GM12878 (cell line): ENCODE results near the gene TGFBR3. TPM values are rescaled to one million over a fixed set of nuclear protein-coding genes. Genes with fewer than 3 reads are reported as not detected.

Experiments
- ATAC-seq: fragments of 200-7000 bp; cut with Tn5 transposase; 3 replicates; pipeline ENCODE4 v1.9.1; 2020; ENCODE audit warnings: mild to moderate bottlenecking, moderate library complexity
- BruUV-seq: library from RNA; stranded (reverse); fragments of 400-500 nt; replicated peaks from 2 replicates; lab custom pipeline; 2021; lab: Mats Ljungman, UMichigan
- CTCF ChIA-PET: fragments of 300-600 bp; sonication (Branson Sonifier 250); formaldehyde crosslinking; extraction: SDS; loops from one replicate; lab custom pipeline; 2021; ENCODE audit warnings: inconsistent platforms; lab: Yijun Ruan, JAX
- POLR2A ChIA-PET: fragments of 350-600 bp; formaldehyde crosslinking; extraction: SDS; loops from one replicate; lab custom pipeline; 2021; ENCODE audit warnings: inconsistent platforms; lab: Charles Lee
- RAD21 ChIA-PET: fragments of 300-600 bp; sonication (Branson Sonifier 250); formaldehyde crosslinking; loops from one replicate; lab custom pipeline; 2023; ENCODE audit warnings: antibody characterized with exemption; ENCODE audit not compliant: unreplicated experiment; lab: Charles Lee
- SMC1A ChIA-PET: fragments of 300-600 bp; sonication (Branson Sonifier 250); formaldehyde crosslinking; loops from one replicate; lab custom pipeline; 2023; ENCODE audit not compliant: unreplicated experiment, uncharacterized antibody; lab: Charles Lee
- DNase-seq: peaks from one replicate; pipeline ENCODE4 v3.0.0-alpha.2; 2011; ENCODE audit warnings: low read depth, low spot score
- FAIRE-seq: peaks from 3 replicates; lab custom pipeline; 2011; peaks lifted over from hg19 to GRCh38; lab: Jason Lieb, UNC
- H2AFZ ChIP-seq: 2 replicates; pipeline ENCODE4 v1.6.0; 2011; ENCODE audit warnings: low read depth, low read length, control low read depth; ENCODE audit not compliant: control insufficient read depth
- H3K27ac ChIP-seq: 2 replicates; pipeline ENCODE4 v1.5.1; 2011; ENCODE audit warnings: control low read depth; ENCODE audit not compliant: control insufficient read depth, insufficient read depth
- H3K27me3 ChIP-seq, 2 experiments: replicated peaks in 1 of 2; 2 replicates each; pipeline versions ENCODE4 v1.6.0 to v1.6.1; 2011; ENCODE audit warnings: low read length in 1 of 2; ENCODE audit not compliant: control insufficient read depth in 2 of 2, insufficient read depth in 2 of 2
- H3K36me3 ChIP-seq, 2 experiments: 2 replicates each; pipeline ENCODE4 v1.5.1; 2011; ENCODE audit warnings: low read length in 1 of 2; ENCODE audit not compliant: control insufficient read depth in 2 of 2, insufficient read depth in 2 of 2
- H3K4me1 ChIP-seq: 2 replicates; pipeline ENCODE4 v1.6.1; 2011; ENCODE audit warnings: mild to moderate bottlenecking, low read length, moderate library complexity, mixed read lengths; ENCODE audit not compliant: control insufficient read depth, insufficient read depth
- H3K4me2 ChIP-seq: 2 replicates; pipeline ENCODE4 v1.6.0; 2011; ENCODE audit warnings: control low read depth; ENCODE audit not compliant: control insufficient read depth, insufficient read depth
- H3K4me3 ChIP-seq: fragments of 200-600 bp; sonication (generic); 2 replicates; pipeline ENCODE4 v1.5.1; 2016
- H3K79me2 ChIP-seq: 2 replicates; pipeline ENCODE4 v1.6.0; 2011; ENCODE audit warnings: low read length; ENCODE audit not compliant: control insufficient read depth, insufficient read depth
- H3K9ac ChIP-seq: 2 replicates; pipeline ENCODE4 v1.8.0; 2011; ENCODE audit warnings: low read length, control low read depth, mixed read lengths; ENCODE audit not compliant: control insufficient read depth, insufficient read depth
- H3K9me3 ChIP-seq: replicated peaks from 3 replicates; pipeline ENCODE4 v1.5.1; 2011; ENCODE audit warnings: mild to moderate bottlenecking, low read length; ENCODE audit not compliant: control insufficient read depth, insufficient read depth
- H4K20me1 ChIP-seq: 2 replicates; pipeline ENCODE4 v1.6.0; 2011; ENCODE audit not compliant: control insufficient read depth, insufficient read depth
- EGR1 ChIP-seq, 2 experiments: IDR thresholded peaks; 1 replicate in 1 of 2; 2 replicates in 1 of 2; pipeline ENCODE4 v1.6.1; 2011 to 2012; ENCODE audit warnings: low read depth in 2 of 2, low read length in 2 of 2, borderline replicate concordance in 1 of 2, mild to moderate bottlenecking in 1 of 2, moderate library complexity in 1 of 2
- NFYB ChIP-seq: IDR thresholded peaks from 2 replicates; pipeline ENCODE4 v1.6.1; 2011; ENCODE audit warnings: low read depth, mild to moderate bottlenecking, low read length, improper control_type of control experiment, moderate library complexity; ENCODE audit not compliant: insufficient read depth
- SKIL ChIP-seq: fragments of 450-650 bp; IDR thresholded peaks from 2 replicates; pipeline ENCODE4 v1.6.1; 2017; ENCODE audit warnings: mild to moderate bottlenecking, low read depth, inconsistent platforms; ENCODE audit not compliant: poor library complexity, severe bottlenecking
- WGBS: methylation state at CpG from one replicate; pipeline ENCODE4 v1.1.6; 2016; ENCODE audit warnings: low lambda C conversion rate; ENCODE audit not compliant: insufficient replicate concordance, insufficient coverage; ENCODE audit errors: missing lambda C conversion rate; 5-methylcytosine and 5-hydroxymethylcytosine counted together
- in situ Hi-C: fragments of 300-500 bp; cut with MboI; formaldehyde crosslinking; loops from 9 replicates; pipeline ENCODE4 v1.14.3; 2018; ENCODE audit warnings: mixed read lengths
- intact Hi-C: fragments of 100-400 bp; cut with micrococcal nuclease; formaldehyde crosslinking; loops from one replicate; pipeline ENCODE4 v1.14.2; 2022; ENCODE audit not compliant: unreplicated experiment
- polyA plus RNA-seq, 11 experiments: library from polyadenylated mRNA; depleted of rRNA in 4 of 11; unstranded in 6 of 11; stranded (reverse) in 5 of 11; fragments of >200 nt; fragmentation: Nextera tagmentation in 4 of 11; fragmentation: Illumina TruSeq in 1 of 11; extraction: Ambion mirVana in 4 of 11; extraction: Trizol in 1 of 11; gene quantifications; 1 replicate in 1 of 11; 2 replicates in 10 of 11; pipeline versions ENCODE4 v1.2.1 to v1.2.3, GENCODE V29; 2011 to 2016; ENCODE audit warnings: inconsistent platforms in 2 of 11, missing spikeins in 2 of 11, low read depth in 1 of 11
- total RNA-seq, 4 experiments: library from RNA; depleted of rRNA in 3 of 4; stranded (reverse); fragments of >200 nt in 3 of 4; fragmentation: Illumina TruSeq in 1 of 4; extraction: Trizol in 1 of 4; gene quantifications; 2 replicates each; pipeline versions ENCODE4 v1.2.1 to v1.2.3, GENCODE V29; 2013 to 2021

TGFBR3 gene
- total and polyA plus RNA-seq, 10 of the 15 experiments (the other 5 are each of a cell fraction or from before 2014, with no cell fraction given) = 2.7 to 16.5 (median 12.6) TPM

- H2AFZ ChIP-seq = no peak overlapping the region
- ChIA-PET POLR2A (interaction anchor here (0.6 kb wide), 1 partner anchor 74 kb away, joined by 3 read pairs; no protein-coding TSS in a partner anchor), CTCF (interaction anchor here (0.7 kb wide), 1 partner anchor 27 kb away, joined by 3 read pairs; no protein-coding TSS in a partner anchor), SMC1A (no interaction called here), RAD21 (no interaction called here)
- no peaks in the 10 kb centered on the region for H3K79me2 ChIP-seq
- no TSS peak for BruUV-seq
- H3K4me3 ChIP-seq = no peak overlapping the region
- intact Hi-C loops (no loop called here), in situ Hi-C loops (no loop called here)
- no peaks in the 10 kb centered on the region for H3K27me3 ChIP-seq
- 92% methylated on average over 1 of the region's 1 CpG for WGBS
- no peak overlapping the region for H3K9ac ChIP-seq
- no peak for ATAC-seq
- no peak overlapping the region for H3K4me2 ChIP-seq
- H3K4me1 ChIP-seq = no peaks in the 10 kb centered on the region
- H3K27ac ChIP-seq = no peak overlapping the region
- no peaks in the 10 kb centered on the region for H4K20me1 ChIP-seq
- TF ChIP-seq SKIL = no peak
- TF ChIP-seq NFYB = no peak
- FAIRE-seq = no peak
- no peaks in the 10 kb centered on the region for H3K9me3 ChIP-seq
- no peaks in the 10 kb centered on the region for H3K36me3 ChIP-seq
- no peak for DNase-seq
Measured at GRCh38 chr1:91761295-91761721, 124.6 kb downstream of the TGFBR3 start.

DNA sequence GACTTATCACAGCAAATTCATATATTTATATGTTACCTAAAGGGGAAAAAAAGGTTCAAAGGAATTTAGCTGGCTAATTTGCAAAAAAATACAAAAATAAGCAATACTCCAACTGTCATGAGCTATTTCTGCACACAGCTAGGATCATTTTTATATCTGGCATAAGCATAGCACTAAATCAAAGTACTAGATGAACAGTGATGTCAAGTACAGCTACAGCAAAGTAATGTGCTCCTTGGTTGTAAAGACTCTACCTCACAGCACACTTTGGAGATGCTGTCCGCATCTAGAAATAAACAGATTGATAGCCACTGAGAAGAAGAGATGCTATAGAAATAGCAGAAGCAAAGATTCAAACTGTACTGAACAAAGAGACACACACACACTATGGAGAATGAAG lies 125.4 kb downstream of the TGFBR3 start:
- intact Hi-C loops (no loop called here), in situ Hi-C loops (no loop called here)
- no TSS peak for BruUV-seq
- H3K27me3 ChIP-seq = no peaks in the 10 kb centered on the region
- WGBS = 94% methylated on average over 1 of the region's 1 CpG
- DNase-seq = no peak
- CTCF ChIA-PET = no interaction called here
- H4K20me1 ChIP-seq = no peaks in the 10 kb centered on the region
- no peak overlapping the region for H3K27ac ChIP-seq
- H2AFZ ChIP-seq = no peak overlapping the region
- no peak overlapping the region for H3K4me3 ChIP-seq
- H3K36me3 ChIP-seq = no peaks in the 10 kb centered on the region
- H3K9ac ChIP-seq = no peak overlapping the region
- FAIRE-seq = no peak
- H3K9me3 ChIP-seq = no peaks in the 10 kb centered on the region
- H3K4me1 ChIP-seq = no peaks in the 10 kb centered on the region
- POLR2A ChIA-PET = no interaction called here
- H3K4me2 ChIP-seq = no peak overlapping the region
- RAD21 ChIA-PET = no interaction called here
- ATAC-seq = no peak
- SMC1A ChIA-PET = no interaction called here
- H3K79me2 ChIP-seq = no peaks in the 10 kb centered on the region
- no peak for TF ChIP-seq EGR1 (IDR thresholded peaks at IDR 0.05; ENCODE audit: borderline replicate concordance in 1 of 2, low read depth in 2 of 2, low read length in 2 of 2)
